ENCODE data around the gene HPN. TPM values are rescaled to one million over a fixed set of nuclear protein-coding genes. Genes with fewer than 3 reads are reported as not detected.

The HPN gene
- total RNA-seq, 4 donors from 2014 or later: 0.26 to 2.7 (median 0.68) TPM

DNA sequence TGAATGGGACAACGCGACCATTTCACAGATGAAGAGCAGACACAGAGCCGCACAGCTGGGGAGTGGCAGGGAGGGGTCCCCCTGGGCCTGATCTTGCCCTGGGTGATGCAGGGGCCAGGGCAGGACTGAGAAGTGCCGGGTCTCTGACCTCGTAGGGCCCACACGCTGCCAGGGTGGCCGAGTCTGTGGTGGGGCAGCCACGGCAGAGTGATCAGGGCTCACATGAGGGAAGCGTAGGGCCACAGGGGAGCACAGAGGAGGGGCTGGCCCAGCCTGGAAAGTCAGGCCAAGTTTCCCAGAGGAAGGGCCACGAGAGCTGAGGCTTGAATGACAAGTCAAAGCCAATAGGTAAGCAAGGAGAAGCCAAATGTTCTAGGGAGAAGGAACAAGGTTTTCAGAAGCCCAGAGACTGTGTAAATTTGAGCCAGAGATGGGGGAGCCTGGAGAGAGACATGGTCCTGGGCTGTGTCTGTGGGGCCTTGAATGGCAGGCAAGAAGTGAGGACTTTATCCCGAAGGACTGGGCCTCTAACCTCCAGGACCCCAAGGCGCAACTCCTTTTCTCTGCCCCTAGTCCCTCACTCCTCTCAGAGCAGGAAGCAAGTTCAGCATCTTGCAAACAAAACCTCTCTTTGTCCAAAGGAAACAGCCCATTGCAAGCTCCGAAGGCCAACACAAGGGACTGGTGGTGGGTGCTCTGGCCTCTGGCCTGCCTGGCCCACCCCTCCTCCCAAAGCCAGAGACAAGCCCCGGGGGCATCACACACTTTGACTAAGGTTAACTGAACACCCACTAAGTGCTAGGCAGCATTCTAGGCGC is 42.4 kb downstream of the HPN start:
- H3K4me3 ChIP-seq: no peak overlapping the region
- DNase-seq: no peak
- TF ChIP-seq CTCF (IDR thresholded peaks at IDR 0.05) (no peak), POLR2A (IDR thresholded peaks at IDR 0.05) (no peak)
- intact Hi-C loops (cut with DNase I; ENCODE audit: low total_unique reads): no loop called here
- H3K27ac ChIP-seq: no peak overlapping the region
- no peaks in the 10 kb centered on the region for H3K4me1 ChIP-seq
- no peaks in the 10 kb centered on the region for H3K9me3 ChIP-seq
- H3K36me3 ChIP-seq: no peaks in the 10 kb centered on the region
- H3K27me3 ChIP-seq: no peaks in the 10 kb centered on the region

GRCh38 chr19:35084509-35084762 is 42.9 kb downstream of the HPN start:
- TF ChIP-seq CTCF (IDR thresholded peaks at IDR 0.05): no peak
- TF ChIP-seq POLR2A (IDR thresholded peaks at IDR 0.05): no peak
- Histone ChIP-seq H3K4me3 (no peak overlapping the region), H3K9me3 (no peaks in the 10 kb centered on the region), H3K27ac (no peak overlapping the region), H3K36me3 (no peaks in the 10 kb centered on the region), H3K27me3 (no peaks in the 10 kb centered on the region), H3K4me1 (no peaks in the 10 kb centered on the region)
- intact Hi-C loops (cut with DNase I; ENCODE audit: low total_unique reads): no loop called here
- no peak for DNase-seq

- peaks cover 0 to 4% of the 10 kb centered on the region in 2 donors for H3K27me3 ChIP-seq
- no peaks in the 10 kb centered on the region for H3K4me1 ChIP-seq
- H3K36me3 ChIP-seq: no peaks in the 10 kb centered on the region
- no peak overlapping the region for H3K4me3 ChIP-seq
- intact Hi-C loops (cut with DNase I; ENCODE audit: low total_unique reads): no loop called here
- DNase-seq: no peak
- TF ChIP-seq POLR2A (IDR thresholded peaks at IDR 0.05) (no peak), CTCF (IDR thresholded peaks at IDR 0.05) (no peak)
- no peaks in the 10 kb centered on the region for H3K9me3 ChIP-seq
- no peak overlapping the region for H3K27ac ChIP-seq
Measured at GRCh38 chr19:35085947-35086346, 44.4 kb downstream of the HPN start.

DNA sequence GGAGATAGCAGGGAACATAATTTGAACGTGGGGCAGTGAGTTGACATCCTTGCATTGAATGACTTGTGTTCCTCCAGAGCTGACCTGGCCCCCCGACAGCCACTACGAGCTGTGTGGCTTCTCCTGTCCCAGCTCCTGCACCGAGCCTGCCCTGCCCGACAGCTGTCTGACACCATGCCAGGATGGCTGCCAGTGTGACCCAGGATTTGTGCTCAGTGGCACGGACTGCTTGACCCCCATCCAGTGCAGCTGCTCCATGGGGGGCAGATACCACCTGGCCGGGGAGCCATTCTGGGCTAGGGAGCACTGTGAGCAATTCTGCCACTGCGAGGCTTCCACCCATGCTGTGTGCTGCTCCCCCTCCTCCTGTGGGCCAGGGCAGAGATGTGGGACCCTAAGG is 44.9 kb downstream of the HPN start:
- Histone ChIP-seq H3K36me3 (no peaks in the 10 kb centered on the region), H3K4me3 (no peak overlapping the region), H3K4me1 (no peaks in the 10 kb centered on the region), H3K27ac (no peak overlapping the region), H3K27me3 (peaks cover 0 to 5% of the 10 kb centered on the region in 2 donors), H3K9me3 (no peaks in the 10 kb centered on the region)
- DNase-seq: no peak
- intact Hi-C loops (cut with DNase I; ENCODE audit: low total_unique reads): no loop called here
- TF ChIP-seq CTCF (IDR thresholded peaks at IDR 0.05): no peak
- TF ChIP-seq POLR2A (IDR thresholded peaks at IDR 0.05): no peak

DNA sequence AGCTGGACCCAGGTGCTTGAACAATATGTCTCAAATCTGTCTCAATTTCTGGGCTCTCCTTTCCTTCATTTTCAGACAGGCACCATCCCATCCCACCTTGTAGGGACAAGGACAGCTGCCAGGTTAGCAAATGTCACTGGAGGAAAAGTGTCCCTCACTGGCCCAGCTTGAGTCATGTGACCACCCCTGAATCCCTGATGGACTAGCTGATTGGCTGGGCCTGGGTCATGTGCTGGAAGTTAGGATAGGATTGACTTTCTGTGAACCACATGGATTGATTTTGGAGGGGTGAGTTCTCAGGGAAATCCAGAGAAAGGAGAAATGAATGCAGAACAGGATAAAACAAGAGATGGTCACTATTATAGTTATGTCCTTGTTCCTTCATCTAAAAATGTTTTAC is 45.9 kb downstream of the HPN start:
- Histone ChIP-seq H3K4me3 (no peak overlapping the region), H3K9me3 (no peaks in the 10 kb centered on the region), H3K36me3 (no peaks in the 10 kb centered on the region), H3K27me3 (peaks cover 0 to 5% of the 10 kb centered on the region in 2 donors), H3K4me1 (no peaks in the 10 kb centered on the region), H3K27ac (no peak overlapping the region)
- DNase-seq: no peak
- TF ChIP-seq CTCF (IDR thresholded peaks at IDR 0.05): no peak
- intact Hi-C loops (cut with DNase I; ENCODE audit: low total_unique reads): no loop called here

Data from uterus (tissue), 4 donors.